Liver (tissue), 9 donors: Measurements from ENCODE around the gene TTC23. TPM values are rescaled to one million over a fixed set of nuclear protein-coding genes. Genes with fewer than 3 reads are reported as not detected.

Source experiments
- DNase-seq: peaks from one replicate; pipeline ENCODE4 v3.0.0-alpha.2; 2017; ENCODE audit warnings: low spot score
- H3K27ac ChIP-seq, 2 donors: one replicate each; pipeline ENCODE4 v1.7.0; 2013; ENCODE audit warnings: inconsistent platforms in 2 of 2, low read length in 2 of 2, control low read depth in 1 of 2, low read depth in 1 of 2, mild to moderate bottlenecking in 1 of 2
- H3K27me3 ChIP-seq, 4 donors: one replicate each; pipeline versions ENCODE4 v1.6.1 to v1.7.0; 2013; ENCODE audit warnings: low read length in 3 of 4, inconsistent platforms in 1 of 4, mild to moderate bottlenecking in 1 of 4, moderate library complexity in 1 of 4; ENCODE audit not compliant: control insufficient read depth in 4 of 4, insufficient read depth in 4 of 4
- H3K36me3 ChIP-seq, 4 donors: one replicate each; pipeline versions ENCODE4 v1.6.1 to v1.7.0; 2013; ENCODE audit warnings: low read length in 3 of 4, mild to moderate bottlenecking in 3 of 4, low read depth in 1 of 4, moderate library complexity in 1 of 4; ENCODE audit not compliant: control insufficient read depth in 4 of 4, insufficient read depth in 3 of 4
- H3K4me1 ChIP-seq, 4 donors: one replicate each; pipeline versions ENCODE4 v1.6.1 to v1.7.0; 2013; ENCODE audit warnings: low read length in 3 of 4, mild to moderate bottlenecking in 3 of 4, moderate library complexity in 1 of 4; ENCODE audit not compliant: control insufficient read depth in 4 of 4, insufficient read depth in 4 of 4
- H3K4me3 ChIP-seq, 3 donors: one replicate each; pipeline versions ENCODE4 v1.6.1 to v1.7.0; 2013; ENCODE audit warnings: low read length in 3 of 3, control low read depth in 1 of 3, low read depth in 1 of 3, mild to moderate bottlenecking in 1 of 3
- H3K9ac ChIP-seq, 2 donors: one replicate each; pipeline ENCODE4 v1.7.0; 2013; ENCODE audit warnings: low read length in 2 of 2, mild to moderate bottlenecking in 2 of 2, moderate library complexity in 2 of 2, control low read depth in 1 of 2, low read depth in 1 of 2
- H3K9me3 ChIP-seq, 4 donors: one replicate each; pipeline versions ENCODE4 v1.6.1 to v1.7.0; 2013; ENCODE audit warnings: low read length in 3 of 4; ENCODE audit not compliant: control insufficient read depth in 4 of 4
- EGR1 ChIP-seq, 2 donors: IDR thresholded peaks; 2 replicates each; pipeline ENCODE4 v1.6.1; 2016 to 2018; ENCODE audit warnings: antibody characterized with exemption in 2 of 2, low read depth in 2 of 2
- FOXA1 ChIP-seq: IDR thresholded peaks from 2 replicates; pipeline ENCODE4 v1.6.1; 2016; ENCODE audit warnings: antibody characterized with exemption
- FOXA2 ChIP-seq: IDR thresholded peaks from 2 replicates; pipeline ENCODE4 v1.6.1; 2016; ENCODE audit warnings: antibody characterized with exemption
- HNF4A ChIP-seq, 2 donors: conservative IDR thresholded peaks; 2 replicates each; pipeline ENCODE4 v1.6.1; 2016; ENCODE audit warnings: antibody characterized with exemption in 2 of 2, mild to moderate bottlenecking in 2 of 2
- HNF4G ChIP-seq: IDR thresholded peaks from 2 replicates; pipeline ENCODE4 v1.6.1; 2016; ENCODE audit warnings: antibody characterized with exemption
- RAD21 ChIP-seq, 2 donors: IDR thresholded peaks; 2 replicates each; pipeline ENCODE4 v1.6.1; 2016; ENCODE audit warnings: antibody characterized with exemption in 2 of 2, mild to moderate bottlenecking in 2 of 2
- RXRA ChIP-seq, 2 donors: IDR thresholded peaks; 2 replicates each; pipeline ENCODE4 v1.6.1; 2017 to 2018; ENCODE audit warnings: antibody characterized with exemption in 2 of 2, mild to moderate bottlenecking in 1 of 2
- TAF1 ChIP-seq: conservative IDR thresholded peaks from 2 replicates; pipeline ENCODE4 v1.6.1; 2016; ENCODE audit warnings: antibody characterized with exemption, mild to moderate bottlenecking
- WGBS: extraction: QIAGEN DNeasy Blood & Tissue Kit; methylation state at CpG from one replicate; pipeline ENCODE4 v1.1.7; 2013; 5-methylcytosine and 5-hydroxymethylcytosine counted together
- polyA plus RNA-seq, 2 donors: library from polyadenylated mRNA; stranded (reverse) in 1 of 2; unstranded in 1 of 2; fragments of 200-250 nt in 1 of 2; fragments of >200 nt in 1 of 2; fragmentation: Nextera tagmentation in 1 of 2; extraction: Ambion mirVana in 1 of 2; gene quantifications; one replicate each; pipeline versions ENCODE4 v1.2.1 to v1.2.3, GENCODE V29; 2013 to 2015
- total RNA-seq, 2 donors: library from RNA; depleted of rRNA; stranded (reverse); fragments of >200 nt; gene quantifications; one replicate each; pipeline ENCODE4 v1.2.3, GENCODE V29; 2014
- TF ChIP-seq, protein P1 (sequence below): fragments of 150-350 bp; IDR thresholded peaks from 2 replicates; pipeline ENCODE4 v1.5.1; 2017; ENCODE audit warnings: improper control_type of control experiment, low read depth, low read length; ENCODE audit not compliant: missing input control
- TF ChIP-seq, protein P2 (sequence below): IDR thresholded peaks from 2 replicates; pipeline ENCODE4 v1.6.1; 2016; ENCODE audit warnings: antibody characterized with exemption
- TF ChIP-seq, protein P3 (sequence below): IDR thresholded peaks from 2 replicates; pipeline ENCODE4 v1.6.1; 2016; ENCODE audit warnings: antibody characterized with exemption, mild to moderate bottlenecking
- TF ChIP-seq, protein P4 (sequence below): IDR thresholded peaks from 2 replicates; pipeline ENCODE4 v1.6.1; 2016; ENCODE audit warnings: antibody characterized with exemption
- donor health status: healthy.
- donor health status: healthy.
- donor health status: healthy.
- donor health status: healthy.
- donor health status: healthy.

The TTC23 gene
- total and polyA plus RNA-seq, 4 donors, result 3.7 to 12.3 (median 7.2) TPM

DNA sequence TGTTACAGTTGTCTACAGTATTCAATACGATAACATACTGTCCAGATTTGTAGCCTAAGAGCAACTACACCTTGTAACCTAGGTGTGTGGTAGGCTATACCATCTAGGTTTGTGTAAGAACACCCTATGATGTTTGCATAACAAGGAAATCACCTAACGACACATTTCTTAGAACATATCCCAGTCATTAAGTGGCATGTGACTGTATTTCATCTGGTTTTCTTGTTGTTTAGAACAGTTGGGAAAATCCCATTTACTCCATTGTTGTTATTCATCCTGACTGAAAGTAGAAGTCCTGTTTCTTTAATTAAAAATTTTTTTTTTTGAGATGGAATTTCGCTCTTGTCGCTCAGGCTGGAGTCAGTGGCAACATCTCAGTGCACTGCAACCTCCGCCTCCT, 33.2 kb upstream of the TTC23 start (continued):
- no peak for TF ChIP-seq EGR1 (IDR thresholded peaks at IDR 0.05; ENCODE audit: low read depth in 2 of 2)
- TF ChIP-seq, protein P1, sequence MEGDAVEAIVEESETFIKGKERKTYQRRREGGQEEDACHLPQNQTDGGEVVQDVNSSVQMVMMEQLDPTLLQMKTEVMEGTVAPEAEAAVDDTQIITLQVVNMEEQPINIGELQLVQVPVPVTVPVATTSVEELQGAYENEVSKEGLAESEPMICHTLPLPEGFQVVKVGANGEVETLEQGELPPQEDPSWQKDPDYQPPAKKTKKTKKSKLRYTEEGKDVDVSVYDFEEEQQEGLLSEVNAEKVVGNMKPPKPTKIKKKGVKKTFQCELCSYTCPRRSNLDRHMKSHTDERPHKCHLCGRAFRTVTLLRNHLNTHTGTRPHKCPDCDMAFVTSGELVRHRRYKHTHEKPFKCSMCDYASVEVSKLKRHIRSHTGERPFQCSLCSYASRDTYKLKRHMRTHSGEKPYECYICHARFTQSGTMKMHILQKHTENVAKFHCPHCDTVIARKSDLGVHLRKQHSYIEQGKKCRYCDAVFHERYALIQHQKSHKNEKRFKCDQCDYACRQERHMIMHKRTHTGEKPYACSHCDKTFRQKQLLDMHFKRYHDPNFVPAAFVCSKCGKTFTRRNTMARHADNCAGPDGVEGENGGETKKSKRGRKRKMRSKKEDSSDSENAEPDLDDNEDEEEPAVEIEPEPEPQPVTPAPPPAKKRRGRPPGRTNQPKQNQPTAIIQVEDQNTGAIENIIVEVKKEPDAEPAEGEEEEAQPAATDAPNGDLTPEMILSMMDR, result no peak

DNA sequence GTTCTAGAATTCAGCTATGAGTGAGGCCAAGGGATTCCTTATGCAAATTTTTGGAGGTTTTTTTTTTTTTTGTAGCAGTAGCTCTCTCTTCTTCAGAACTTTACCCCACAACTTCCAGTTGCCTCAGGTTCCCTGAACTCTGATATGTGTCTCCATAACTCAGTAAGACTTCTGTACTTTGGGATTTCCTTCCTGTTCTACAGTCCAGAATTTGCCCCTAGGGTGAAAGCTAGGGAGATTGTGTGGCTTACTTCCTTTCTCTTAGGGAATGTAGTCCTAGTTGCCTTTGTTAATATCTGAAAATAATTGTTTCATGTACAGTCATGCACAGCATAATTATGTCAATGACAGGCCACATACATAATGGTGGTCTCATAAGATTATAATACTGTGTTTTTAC, 32.7 kb upstream of the TTC23 start:
- Histone ChIP-seq H3K4me1 (peaks cover 0 to 3% (median under 1%) of the 10 kb centered on the region in 4 donors), H3K9me3 (no peaks in the 10 kb centered on the region), H3K4me3 (no peak overlapping the region), H3K27ac (no peak overlapping the region), H3K27me3 (no peaks in the 10 kb centered on the region), H3K36me3 (peaks cover 0 to 3% (median 0%) of the 10 kb centered on the region in 4 donors), H3K9ac (no peak overlapping the region)
- no peak for TF ChIP-seq FOXA2
- DNase-seq, result no peak

DNA sequence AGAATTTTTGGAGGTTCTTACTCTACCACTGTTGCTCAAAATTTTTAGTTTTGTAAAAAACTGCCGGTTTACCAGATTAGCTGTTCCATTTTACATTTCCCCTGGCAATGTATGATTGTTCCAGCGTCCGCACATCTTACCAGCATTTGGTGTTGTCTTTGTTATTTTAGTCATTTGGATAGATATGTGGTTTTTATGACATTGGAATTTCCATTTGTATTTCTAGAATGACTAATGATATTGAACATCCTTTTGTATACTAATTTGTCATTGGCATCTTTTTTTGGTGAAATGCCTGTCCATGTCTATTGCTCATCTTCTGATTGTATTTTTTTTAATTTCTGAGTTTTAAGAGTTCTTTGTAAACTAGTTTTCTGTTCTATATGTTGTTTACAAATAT, 30.4 kb upstream of the TTC23 start:
- DNase-seq, result no peak
- H3K4me3 ChIP-seq, result no peak overlapping the region
- TF ChIP-seq, protein P1, result no peak
- TF ChIP-seq, protein P2, sequence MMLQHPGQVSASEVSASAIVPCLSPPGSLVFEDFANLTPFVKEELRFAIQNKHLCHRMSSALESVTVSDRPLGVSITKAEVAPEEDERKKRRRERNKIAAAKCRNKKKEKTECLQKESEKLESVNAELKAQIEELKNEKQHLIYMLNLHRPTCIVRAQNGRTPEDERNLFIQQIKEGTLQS, result no peak
- no peak for TF ChIP-seq EGR1 (IDR thresholded peaks at IDR 0.05; ENCODE audit: low read depth in 2 of 2)
- no peaks in the 10 kb centered on the region for H3K27me3 ChIP-seq
- no peak overlapping the region for H3K9ac ChIP-seq
- H3K9me3 ChIP-seq, result no peaks in the 10 kb centered on the region
- peaks cover 0 to 3% (median 0%) of the 10 kb centered on the region in 4 donors for H3K36me3 ChIP-seq
- H3K27ac ChIP-seq, result no peak overlapping the region
- WGBS, result 69% methylated on average over 3 of the region's 3 CpGs
- peaks cover 0 to 3% (median 2%) of the 10 kb centered on the region in 4 donors for H3K4me1 ChIP-seq

DNA sequence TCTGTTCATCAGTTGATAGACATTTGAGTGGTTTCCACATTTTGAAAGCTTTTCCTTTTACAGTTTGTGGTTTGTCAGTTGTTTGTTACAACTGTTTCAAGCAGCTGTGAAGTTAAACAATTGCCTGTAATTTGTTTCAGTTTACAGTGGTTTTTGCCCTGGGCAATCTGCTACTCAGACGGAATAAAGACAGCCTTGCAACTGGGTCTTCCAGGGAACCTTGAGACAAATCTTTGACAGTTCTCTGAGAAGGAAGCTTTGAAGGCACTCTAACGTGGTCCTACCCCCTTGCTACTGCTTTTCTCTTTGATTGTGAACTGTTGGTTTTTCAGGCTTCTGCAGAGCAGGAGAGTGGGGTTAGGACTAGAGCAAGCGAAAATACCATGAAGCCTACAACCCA, 29.9 kb upstream of the TTC23 start:
- Histone ChIP-seq H3K9ac (no peak overlapping the region), H3K4me1 (peaks cover 0 to 3% (median 2%) of the 10 kb centered on the region in 4 donors), H3K27me3 (no peaks in the 10 kb centered on the region), H3K27ac (no peak overlapping the region), H3K4me3 (no peak overlapping the region), H3K9me3 (no peaks in the 10 kb centered on the region), H3K36me3 (peaks cover 0 to 3% (median 0%) of the 10 kb centered on the region in 4 donors)
- WGBS, result 88% methylated on average over 3 of the region's 3 CpGs
- TF ChIP-seq TAF1 (no peak), FOXA1 (no peak), RAD21 (IDR thresholded peaks at IDR 0.05) (no peak), RXRA (IDR thresholded peaks at IDR 0.05) (no peak), HNF4G (no peak), HNF4A (conservative IDR thresholded peaks at IDR 0.05) (no peak), FOXA2 (no peak), EGR1 (IDR thresholded peaks at IDR 0.05; ENCODE audit: low read depth in 2 of 2) (no peak)
- TF ChIP-seq, protein P3, sequence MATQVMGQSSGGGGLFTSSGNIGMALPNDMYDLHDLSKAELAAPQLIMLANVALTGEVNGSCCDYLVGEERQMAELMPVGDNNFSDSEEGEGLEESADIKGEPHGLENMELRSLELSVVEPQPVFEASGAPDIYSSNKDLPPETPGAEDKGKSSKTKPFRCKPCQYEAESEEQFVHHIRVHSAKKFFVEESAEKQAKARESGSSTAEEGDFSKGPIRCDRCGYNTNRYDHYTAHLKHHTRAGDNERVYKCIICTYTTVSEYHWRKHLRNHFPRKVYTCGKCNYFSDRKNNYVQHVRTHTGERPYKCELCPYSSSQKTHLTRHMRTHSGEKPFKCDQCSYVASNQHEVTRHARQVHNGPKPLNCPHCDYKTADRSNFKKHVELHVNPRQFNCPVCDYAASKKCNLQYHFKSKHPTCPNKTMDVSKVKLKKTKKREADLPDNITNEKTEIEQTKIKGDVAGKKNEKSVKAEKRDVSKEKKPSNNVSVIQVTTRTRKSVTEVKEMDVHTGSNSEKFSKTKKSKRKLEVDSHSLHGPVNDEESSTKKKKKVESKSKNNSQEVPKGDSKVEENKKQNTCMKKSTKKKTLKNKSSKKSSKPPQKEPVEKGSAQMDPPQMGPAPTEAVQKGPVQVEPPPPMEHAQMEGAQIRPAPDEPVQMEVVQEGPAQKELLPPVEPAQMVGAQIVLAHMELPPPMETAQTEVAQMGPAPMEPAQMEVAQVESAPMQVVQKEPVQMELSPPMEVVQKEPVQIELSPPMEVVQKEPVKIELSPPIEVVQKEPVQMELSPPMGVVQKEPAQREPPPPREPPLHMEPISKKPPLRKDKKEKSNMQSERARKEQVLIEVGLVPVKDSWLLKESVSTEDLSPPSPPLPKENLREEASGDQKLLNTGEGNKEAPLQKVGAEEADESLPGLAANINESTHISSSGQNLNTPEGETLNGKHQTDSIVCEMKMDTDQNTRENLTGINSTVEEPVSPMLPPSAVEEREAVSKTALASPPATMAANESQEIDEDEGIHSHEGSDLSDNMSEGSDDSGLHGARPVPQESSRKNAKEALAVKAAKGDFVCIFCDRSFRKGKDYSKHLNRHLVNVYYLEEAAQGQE, result no peak
- TF ChIP-seq, protein P4, sequence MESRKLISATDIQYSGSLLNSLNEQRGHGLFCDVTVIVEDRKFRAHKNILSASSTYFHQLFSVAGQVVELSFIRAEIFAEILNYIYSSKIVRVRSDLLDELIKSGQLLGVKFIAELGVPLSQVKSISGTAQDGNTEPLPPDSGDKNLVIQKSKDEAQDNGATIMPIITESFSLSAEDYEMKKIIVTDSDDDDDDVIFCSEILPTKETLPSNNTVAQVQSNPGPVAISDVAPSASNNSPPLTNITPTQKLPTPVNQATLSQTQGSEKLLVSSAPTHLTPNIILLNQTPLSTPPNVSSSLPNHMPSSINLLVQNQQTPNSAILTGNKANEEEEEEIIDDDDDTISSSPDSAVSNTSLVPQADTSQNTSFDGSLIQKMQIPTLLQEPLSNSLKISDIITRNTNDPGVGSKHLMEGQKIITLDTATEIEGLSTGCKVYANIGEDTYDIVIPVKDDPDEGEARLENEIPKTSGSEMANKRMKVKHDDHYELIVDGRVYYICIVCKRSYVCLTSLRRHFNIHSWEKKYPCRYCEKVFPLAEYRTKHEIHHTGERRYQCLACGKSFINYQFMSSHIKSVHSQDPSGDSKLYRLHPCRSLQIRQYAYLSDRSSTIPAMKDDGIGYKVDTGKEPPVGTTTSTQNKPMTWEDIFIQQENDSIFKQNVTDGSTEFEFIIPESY, result no peak
- DNase-seq, result no peak
